ELF-1 (cell line): ENCODE measurements around the gene DOCK10.

Source experiments
- DNase-seq: peaks from one replicate; pipeline ENCODE4 v3.0.0-alpha.2; 2016; ENCODE audit warnings: low read depth, low spot score

Gene DOCK10

DNA sequence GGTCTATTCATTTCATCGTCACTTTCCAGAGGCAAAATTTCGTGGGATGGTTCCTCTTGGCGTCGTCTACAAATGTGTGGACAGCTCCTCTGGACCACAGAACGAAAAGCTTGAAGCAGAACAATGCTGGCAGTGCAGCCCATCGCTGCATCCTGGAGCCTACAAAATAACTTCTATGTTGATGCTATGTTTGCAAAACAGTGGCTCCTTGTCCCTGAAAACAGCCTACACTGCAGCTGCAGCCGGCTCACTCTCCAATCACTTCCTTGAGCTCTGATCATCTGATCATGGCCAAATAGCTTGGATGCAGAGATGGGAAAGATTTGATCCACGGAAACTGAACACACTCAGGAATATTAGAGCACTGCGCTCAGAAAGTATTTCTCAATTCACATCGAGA is 60.0 kb downstream of the DOCK10 start:
- DNase-seq = no peak

GRCh38 chr2:224976629-224977525 is 65.4 kb downstream of the DOCK10 start:
- DNase-seq = no peak

DNA sequence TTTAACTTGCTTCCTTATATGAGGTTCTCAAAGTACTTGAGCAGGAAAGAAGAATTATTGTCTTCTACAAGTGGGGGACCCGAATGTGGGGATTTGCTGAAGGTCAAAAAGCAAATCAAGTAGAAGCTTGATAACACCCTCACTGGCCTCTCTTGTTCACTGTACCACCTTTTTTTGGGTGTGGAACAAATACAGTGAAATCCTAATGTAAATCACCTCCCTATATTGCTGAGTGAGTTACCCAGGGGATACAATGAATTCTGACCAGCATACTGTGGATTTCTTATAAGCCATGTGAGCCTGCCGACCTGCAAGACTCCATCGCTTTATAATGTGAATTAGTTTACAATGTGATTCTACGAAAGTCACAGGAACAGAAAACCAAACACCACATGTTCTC is 66.5 kb downstream of the DOCK10 start:
- no peak for DNase-seq

GRCh38 chr2:224973112-224974016 is 68.9 kb downstream of the DOCK10 start:
- DNase-seq = no peak

DNA sequence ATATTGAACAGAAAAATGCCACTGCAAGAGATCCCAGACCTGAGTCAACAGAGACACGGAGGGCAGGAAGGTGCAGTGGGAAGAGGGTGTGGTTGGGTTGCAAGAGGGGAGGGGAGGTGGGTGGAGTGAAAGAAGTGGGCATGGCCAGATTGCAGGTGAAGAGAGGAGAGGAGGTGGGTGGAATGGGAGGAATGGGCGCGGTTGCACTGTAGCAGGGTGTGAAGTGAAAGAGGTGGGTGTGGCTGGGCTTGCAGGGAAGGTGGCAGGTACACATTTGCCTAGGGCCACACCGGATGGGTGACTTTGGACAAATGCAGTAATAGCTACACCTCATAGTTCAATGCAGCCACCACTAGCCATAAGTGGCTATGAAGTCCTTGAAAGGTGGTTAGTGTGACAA is 71.1 kb downstream of the DOCK10 start:
- DNase-seq = peak; percentile 42

DNA sequence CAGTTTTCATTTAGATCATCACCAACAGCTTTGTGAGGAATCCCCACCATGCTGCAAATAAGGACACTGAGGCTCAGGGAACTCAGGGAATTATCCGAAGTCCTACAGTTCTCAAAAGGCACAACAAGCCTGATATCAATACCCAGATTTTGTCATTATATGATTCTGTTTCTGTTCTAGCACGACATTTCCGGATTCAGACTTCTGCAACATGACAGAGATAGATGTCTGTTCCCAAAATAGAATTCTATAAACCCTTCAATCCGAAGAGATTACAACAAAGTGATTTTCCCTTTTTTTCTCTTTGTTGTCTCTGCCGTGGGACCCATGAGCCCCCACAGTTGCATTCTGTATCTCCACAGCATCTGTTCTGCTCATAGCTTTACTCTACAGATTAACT is 72.0 kb downstream of the DOCK10 start:
- no peak for DNase-seq

GRCh38 chr2:224969633-224970260 is 72.5 kb downstream of the DOCK10 start:
- DNase-seq = no peak

DNA sequence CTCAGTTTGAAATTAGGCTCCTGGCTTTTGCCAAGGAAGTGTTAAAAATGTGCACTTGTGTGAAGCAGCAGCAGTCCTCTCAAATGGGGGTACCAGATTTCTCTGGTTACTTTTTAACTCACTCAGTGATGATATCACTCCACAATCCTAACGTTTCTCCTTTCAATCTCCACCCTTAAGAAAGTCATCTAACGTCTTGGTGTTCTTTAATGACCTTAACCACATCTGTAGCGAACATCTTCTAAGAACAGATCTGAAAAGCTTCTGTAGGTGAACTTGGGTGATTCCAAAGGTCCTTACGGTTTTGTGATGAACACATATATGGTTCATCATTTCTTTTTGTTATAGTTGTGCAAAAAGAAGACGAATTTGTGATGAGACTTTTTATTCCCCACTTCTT is 73.2 kb downstream of the DOCK10 start:
- no peak for DNase-seq

DNA sequence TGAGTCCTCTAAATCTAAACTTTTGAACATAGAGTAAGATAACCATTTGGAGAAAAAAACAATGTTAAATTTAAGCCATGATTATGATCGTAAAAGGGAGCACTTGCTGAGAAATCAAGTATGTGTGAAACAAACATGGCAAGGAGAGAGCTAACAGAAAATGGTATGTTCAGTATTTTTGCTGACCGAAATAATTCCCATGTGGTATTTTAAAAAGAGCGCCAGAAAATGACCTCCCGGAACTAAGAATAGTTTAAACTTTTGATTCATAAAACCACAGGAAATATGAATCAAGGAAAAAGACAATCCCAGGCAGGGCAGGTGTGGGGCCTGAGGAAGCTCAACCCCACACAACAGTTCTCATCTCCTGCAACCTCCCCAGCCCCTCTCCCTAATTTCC is 74.2 kb downstream of the DOCK10 start:
- no peak for DNase-seq

- DNase-seq = no peak
Observed at GRCh38 chr2:224966613-224967012, 75.7 kb downstream of the DOCK10 start.

- no peak for DNase-seq
Observed at GRCh38 chr2:224959556-224959955, 82.7 kb downstream of the DOCK10 start.

GRCh38 chr2:224958873-224959272 is 83.4 kb downstream of the DOCK10 start:
- DNase-seq = no peak

DNA sequence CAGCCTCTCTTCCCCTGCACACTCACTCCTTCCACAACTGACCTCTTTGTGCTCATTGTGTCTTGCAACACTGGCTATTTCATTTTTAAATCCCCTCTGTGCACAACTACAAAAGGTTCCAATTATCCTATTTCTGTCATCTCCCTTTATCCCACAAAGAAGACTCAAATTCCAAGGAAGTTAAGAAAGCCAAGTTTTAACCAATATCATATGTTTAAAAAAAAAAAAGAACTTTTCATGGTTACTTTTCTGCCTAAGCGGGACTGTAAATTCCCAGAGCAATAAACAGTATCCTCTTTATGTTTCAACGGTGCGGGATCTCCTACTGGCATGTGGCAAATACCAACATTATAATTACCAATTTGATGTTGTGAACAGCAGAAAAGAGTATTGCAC is 83.8 kb downstream of the DOCK10 start:
- DNase-seq = no peak

GRCh38 chr2:224957540-224958461 is 84.5 kb downstream of the DOCK10 start:
- no peak for DNase-seq

GRCh38 chr2:224956706-224957105 is 85.6 kb downstream of the DOCK10 start:
- DNase-seq = no peak

DNA sequence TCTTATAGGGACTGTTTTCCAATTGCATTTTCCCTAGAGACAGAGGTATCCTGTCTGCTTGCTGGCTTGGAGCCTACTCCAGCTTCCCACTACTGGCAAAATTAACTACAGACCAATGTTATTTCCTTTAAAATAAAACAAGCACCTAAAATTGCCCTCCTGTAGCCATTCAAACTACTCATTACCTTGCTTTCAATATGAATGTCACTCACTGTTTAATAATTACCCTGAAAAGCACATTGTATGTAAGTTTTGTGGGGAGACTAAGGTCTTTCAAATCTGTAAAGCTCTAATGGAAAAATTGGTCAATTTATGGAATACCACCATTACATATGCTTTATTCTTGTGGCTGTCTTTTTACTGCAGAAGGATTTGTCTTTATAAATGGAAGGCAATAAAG is 87.3 kb downstream of the DOCK10 start:
- DNase-seq = no peak

- no peak for DNase-seq
Observed at GRCh38 chr2:224952936-224953657, 89.2 kb downstream of the DOCK10 start.

- DNase-seq = no peak
Observed at GRCh38 chr2:224951723-224952481, 90.4 kb downstream of the DOCK10 start.

- no peak for DNase-seq
Observed at GRCh38 chr2:224948859-224949258, 93.4 kb downstream of the DOCK10 start.

- DNase-seq = no peak
Observed at GRCh38 chr2:224948005-224948404, 94.3 kb downstream of the DOCK10 start.
